Nephron progenitor cell (in vitro differentiated cells): Measurements from ENCODE around the gene NRF1.

ENCODE experiments used
- DNase-seq: peaks from one replicate; pipeline ENCODE4 v3.0.0; 2021
- H3K27ac Mint-ChIP-seq: 2 replicates; pipeline ENCODE4 v1.8.0; 2021; ENCODE audit warnings: mild to moderate bottlenecking, moderate library complexity, mixed read lengths
- H3K27me3 Mint-ChIP-seq: 2 replicates; pipeline ENCODE4 v1.8.0; 2021; ENCODE audit warnings: mild to moderate bottlenecking, low read depth, mixed read lengths; ENCODE audit not compliant: poor library complexity
- H3K36me3 Mint-ChIP-seq: 2 replicates; pipeline ENCODE4 v1.8.0; 2021; ENCODE audit warnings: low read depth, mixed read lengths
- H3K4me1 Mint-ChIP-seq: 2 replicates; pipeline ENCODE4 v1.8.0; 2021; ENCODE audit warnings: mixed read lengths
- H3K4me3 Mint-ChIP-seq: 2 replicates; pipeline ENCODE4 v1.8.0; 2021; ENCODE audit warnings: mild to moderate bottlenecking, moderate library complexity, mixed read lengths
- H3K9me3 Mint-ChIP-seq: 2 replicates; pipeline ENCODE4 v1.8.0; 2021; ENCODE audit warnings: mild to moderate bottlenecking, moderate library complexity, mixed read lengths
- TF ChIP-seq, protein P1 (sequence below): fragments of 200-600 bp; sonication (generic); IDR thresholded peaks from 2 replicates; pipeline ENCODE4 v1.5.0; 2021; ENCODE audit warnings: antibody characterized with exemption

The NRF1 gene

GRCh38 chr7:129803546-129804081 is 192.1 kb downstream of the NRF1 start:
- H3K36me3 Mint-ChIP-seq: no peaks in the 10 kb centered on the region
- peaks cover 3% of the 10 kb centered on the region for H3K27me3 Mint-ChIP-seq
- no peak overlapping the region for H3K4me3 Mint-ChIP-seq
- H3K27ac Mint-ChIP-seq: peak overlapping the region; percentile 68
- H3K9me3 Mint-ChIP-seq: no peaks in the 10 kb centered on the region
- TF ChIP-seq, protein P1, sequence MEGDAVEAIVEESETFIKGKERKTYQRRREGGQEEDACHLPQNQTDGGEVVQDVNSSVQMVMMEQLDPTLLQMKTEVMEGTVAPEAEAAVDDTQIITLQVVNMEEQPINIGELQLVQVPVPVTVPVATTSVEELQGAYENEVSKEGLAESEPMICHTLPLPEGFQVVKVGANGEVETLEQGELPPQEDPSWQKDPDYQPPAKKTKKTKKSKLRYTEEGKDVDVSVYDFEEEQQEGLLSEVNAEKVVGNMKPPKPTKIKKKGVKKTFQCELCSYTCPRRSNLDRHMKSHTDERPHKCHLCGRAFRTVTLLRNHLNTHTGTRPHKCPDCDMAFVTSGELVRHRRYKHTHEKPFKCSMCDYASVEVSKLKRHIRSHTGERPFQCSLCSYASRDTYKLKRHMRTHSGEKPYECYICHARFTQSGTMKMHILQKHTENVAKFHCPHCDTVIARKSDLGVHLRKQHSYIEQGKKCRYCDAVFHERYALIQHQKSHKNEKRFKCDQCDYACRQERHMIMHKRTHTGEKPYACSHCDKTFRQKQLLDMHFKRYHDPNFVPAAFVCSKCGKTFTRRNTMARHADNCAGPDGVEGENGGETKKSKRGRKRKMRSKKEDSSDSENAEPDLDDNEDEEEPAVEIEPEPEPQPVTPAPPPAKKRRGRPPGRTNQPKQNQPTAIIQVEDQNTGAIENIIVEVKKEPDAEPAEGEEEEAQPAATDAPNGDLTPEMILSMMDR: no peak
- H3K4me1 Mint-ChIP-seq: peaks cover 30% of the 10 kb centered on the region
- DNase-seq: no peak

DNA sequence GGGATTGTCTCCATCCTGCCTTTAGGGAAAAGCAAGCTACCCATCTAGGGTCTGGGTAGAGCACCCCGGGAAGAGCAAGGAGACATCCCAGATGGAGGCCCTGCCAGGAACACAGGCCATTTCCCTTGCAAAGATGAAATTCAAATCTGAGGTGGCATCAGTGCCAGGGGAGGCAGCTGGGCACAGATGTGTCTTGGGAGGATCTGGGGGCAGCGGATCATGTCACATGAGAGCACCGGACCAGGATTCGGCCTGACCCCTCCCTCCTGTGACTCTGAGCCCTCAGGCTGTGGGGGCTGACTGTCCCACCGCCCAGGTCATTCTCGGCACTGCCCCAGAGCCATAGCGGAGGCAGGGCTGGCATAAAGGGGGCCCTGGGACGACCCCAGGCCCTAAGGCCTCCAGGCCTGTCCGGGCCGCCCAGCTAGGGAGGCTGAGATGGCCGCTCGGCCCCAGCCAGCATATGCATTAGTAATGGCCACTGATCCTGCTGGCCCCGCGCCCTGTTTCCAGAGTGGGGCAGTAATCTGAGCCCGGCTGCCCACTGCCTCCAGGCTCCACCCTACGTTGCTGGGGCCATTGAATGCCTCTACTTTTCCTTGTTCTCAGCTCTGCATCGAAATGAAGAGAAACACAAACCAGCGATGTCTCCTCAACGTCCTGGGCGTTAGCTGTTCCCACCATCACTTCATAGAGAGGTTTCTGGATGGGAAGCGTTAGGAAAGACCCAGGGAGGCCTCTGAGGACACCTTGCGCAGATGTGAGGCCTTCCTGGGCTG is 192.8 kb downstream of the NRF1 start:
- peaks cover 7% of the 10 kb centered on the region for H3K27me3 Mint-ChIP-seq
- no peaks in the 10 kb centered on the region for H3K36me3 Mint-ChIP-seq
- H3K4me3 Mint-ChIP-seq: no peak overlapping the region
- H3K27ac Mint-ChIP-seq: no peak overlapping the region
- TF ChIP-seq, protein P1: no peak
- H3K4me1 Mint-ChIP-seq: peaks cover 24% of the 10 kb centered on the region
- no peak for DNase-seq
- H3K9me3 Mint-ChIP-seq: no peaks in the 10 kb centered on the region

GRCh38 chr7:129804890-129805719 is 193.6 kb downstream of the NRF1 start:
- Mint-ChIP-seq H3K4me1 (peaks cover 24% of the 10 kb centered on the region), H3K27ac (no peak overlapping the region), H3K9me3 (no peaks in the 10 kb centered on the region), H3K36me3 (no peaks in the 10 kb centered on the region), H3K27me3 (peaks cover 7% of the 10 kb centered on the region), H3K4me3 (no peak overlapping the region)
- TF ChIP-seq, protein P1: no peak
- DNase-seq: no peak
